ACHN (cell line): ENCODE measurements around the gene BRAT1.

Experiments used
- DNase-seq: peaks from one replicate; pipeline ENCODE4 v3.0.0-alpha.2; 2015
- in situ Hi-C: cut with HindIII; loops from 2 replicates; pipeline ENCODE4 v1.10.0; 2017; ENCODE audit warnings: low sequenced_read_pairs, low pct_ligation_motif_present, low pct_unique_long_range_greater_than_20kb

Gene BRAT1

DNA sequence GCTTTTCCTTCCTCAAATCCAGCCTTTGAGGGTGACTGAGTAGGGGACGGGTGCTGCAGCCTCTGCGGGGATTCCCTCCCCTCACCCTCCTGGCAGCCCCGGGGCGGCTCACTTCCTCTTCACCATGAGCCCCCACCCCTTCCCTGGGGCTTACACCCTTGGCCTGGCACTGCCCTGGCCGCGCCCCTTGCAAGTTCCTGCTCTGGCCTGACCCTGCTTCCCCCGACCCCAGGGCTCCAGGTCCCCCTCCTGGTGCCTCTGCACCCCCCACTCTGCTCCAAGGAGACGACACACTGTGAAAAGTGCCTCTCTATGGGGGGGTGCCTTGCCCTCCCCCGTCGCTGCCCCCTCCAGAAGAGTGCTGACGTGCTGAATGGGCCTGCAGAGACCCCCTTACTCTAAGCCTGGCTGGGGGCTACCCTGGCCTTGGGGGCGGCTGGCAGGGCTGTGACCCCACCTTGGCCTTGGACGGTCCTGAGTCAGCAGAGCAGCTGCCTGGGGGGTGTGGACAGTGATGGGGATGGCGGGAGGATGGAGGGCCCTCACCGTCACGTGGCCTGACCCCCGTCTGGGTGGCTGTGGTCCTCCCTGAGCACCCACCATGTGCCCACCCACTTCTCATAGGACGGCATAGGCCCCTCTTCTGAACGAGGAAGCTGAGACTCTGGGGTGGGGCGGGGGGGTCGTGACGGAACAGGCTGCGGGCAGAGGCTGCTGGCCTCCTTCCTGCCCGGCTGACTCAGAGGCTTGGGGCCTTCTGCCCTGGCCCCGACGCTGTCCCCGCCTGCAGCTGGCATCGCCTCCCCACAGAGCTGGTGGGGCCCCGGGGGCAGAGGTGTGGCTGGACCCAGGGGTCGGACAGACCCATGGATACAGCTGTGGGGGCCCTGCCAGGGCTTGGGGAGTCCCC is 25.9 kb downstream of the BRAT1 start:
- peak; percentile 78 for DNase-seq
- in situ Hi-C loops, result no loop called here

DNA sequence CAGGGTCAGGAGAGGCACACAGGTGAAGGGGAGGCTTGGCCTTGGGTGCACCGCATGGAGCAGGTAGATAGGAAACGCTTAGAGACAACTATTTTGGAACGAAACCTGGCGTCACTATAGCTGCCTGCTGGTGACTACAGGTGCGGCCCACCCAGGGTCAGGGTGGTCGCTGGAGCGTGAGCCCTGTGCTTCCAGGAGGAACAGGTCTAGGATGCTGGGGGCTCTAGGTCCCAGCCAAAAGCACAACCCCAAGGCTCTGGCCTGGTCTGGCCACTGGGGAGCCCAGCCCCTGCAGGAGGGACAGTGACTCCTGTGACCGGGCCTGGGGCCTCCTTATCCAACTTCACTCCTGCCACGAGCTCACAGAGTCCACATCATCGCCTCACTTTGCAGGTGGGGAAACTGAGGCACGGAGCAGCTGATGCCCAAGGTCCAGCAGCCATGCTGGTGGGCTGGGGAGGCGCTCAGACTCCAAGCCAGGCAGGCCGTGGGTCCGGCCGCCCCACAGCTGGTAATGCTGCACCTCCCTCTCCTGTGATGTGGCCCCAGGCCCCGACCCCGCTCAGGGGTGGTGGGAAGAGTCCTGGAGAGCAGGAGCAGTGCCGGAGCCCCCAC is 26.7 kb downstream of the BRAT1 start:
- DNase-seq, result no peak
- in situ Hi-C loops, result no loop called here

DNA sequence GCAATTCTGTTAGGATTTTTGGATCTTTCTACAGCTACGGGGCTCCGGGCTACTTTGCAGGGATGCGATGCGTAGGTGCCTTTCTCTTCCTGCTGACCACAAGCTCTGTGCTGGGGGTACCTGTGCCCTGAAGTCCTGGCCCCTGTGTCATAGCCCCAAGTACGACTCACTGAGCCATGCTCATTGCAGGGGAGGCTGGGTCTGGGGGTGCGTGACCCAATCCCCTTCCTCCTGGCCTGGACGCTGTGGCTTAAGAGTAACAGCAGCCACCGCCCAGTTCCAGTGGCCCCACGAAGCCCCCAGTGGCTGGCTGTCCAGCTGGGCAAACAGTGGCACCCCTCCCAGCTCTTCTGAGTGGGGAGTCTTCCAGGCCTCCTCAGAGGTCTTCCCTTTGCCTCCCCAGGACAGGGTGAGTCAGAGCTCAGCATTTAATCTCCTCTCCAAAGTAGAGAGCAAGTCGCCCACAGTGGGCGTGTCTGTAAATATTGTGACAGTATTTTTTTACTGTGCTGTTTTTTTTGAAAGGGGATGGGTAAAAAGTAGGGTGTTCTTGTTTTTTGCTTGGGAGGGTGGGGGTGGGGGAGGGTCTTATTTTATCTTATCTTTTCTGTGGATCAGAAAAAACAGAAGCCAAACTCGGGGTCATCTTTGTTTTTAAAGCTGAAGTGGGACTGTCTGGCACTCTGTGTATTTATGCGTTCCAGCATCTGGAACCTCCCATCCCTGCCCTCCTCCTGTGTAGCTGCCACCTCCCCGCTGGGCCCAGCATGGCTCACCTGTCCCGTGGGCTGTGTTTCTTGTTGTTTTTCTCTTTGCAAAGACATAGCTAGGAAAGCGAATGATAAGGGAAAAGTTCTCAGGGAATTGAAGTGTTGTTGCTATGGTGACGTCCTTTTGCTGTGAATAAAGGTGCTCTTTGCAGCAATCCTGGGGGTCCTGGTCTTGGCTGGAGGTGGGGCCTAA is 27.5 kb downstream of the BRAT1 start:
- in situ Hi-C loops, result no loop called here
- peak; percentile 79 for DNase-seq

DNA sequence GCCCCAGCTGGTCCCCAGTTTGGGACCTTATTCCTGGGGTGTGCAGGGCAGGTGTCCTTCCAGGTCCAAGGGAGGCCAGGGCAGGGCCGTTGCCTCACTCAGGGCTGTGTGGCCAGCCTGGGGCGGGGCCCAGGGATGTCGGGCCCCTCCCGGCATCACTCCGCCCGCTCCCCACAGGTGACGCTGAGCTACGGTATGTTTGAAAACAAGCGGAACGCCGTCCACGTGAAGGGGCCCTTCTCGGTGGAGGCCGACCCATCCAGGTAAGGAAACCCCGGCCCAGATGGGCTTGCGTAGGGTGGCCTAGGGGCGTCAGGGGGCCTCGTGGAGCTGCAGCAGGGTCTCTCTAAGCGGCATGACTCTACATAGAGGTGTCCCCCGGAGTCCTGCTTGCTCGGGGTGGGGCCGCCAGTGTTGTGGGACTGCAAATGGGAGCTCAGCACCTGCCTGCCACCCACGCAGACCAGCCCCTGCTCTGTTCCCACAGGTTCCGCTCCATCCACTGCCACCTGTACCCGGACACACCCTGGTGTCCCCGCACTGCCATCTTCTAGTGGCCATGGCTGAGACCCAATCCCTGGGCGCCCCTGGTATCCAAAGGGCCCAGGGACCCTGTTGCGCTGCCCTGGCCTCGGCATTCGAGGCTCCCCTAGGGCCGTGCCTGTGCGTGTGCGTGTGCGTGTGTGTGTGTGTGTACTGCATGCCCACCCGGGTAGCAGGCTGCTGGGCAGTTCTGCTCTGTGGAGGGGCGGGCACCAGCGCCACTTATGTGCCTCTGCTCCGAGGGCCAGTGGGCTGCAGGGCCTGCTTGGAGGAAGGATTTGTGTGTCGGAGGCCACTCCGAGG is 28.4 kb downstream of the BRAT1 start:
- DNase-seq, result no peak
- in situ Hi-C loops, result no loop called here

DNA sequence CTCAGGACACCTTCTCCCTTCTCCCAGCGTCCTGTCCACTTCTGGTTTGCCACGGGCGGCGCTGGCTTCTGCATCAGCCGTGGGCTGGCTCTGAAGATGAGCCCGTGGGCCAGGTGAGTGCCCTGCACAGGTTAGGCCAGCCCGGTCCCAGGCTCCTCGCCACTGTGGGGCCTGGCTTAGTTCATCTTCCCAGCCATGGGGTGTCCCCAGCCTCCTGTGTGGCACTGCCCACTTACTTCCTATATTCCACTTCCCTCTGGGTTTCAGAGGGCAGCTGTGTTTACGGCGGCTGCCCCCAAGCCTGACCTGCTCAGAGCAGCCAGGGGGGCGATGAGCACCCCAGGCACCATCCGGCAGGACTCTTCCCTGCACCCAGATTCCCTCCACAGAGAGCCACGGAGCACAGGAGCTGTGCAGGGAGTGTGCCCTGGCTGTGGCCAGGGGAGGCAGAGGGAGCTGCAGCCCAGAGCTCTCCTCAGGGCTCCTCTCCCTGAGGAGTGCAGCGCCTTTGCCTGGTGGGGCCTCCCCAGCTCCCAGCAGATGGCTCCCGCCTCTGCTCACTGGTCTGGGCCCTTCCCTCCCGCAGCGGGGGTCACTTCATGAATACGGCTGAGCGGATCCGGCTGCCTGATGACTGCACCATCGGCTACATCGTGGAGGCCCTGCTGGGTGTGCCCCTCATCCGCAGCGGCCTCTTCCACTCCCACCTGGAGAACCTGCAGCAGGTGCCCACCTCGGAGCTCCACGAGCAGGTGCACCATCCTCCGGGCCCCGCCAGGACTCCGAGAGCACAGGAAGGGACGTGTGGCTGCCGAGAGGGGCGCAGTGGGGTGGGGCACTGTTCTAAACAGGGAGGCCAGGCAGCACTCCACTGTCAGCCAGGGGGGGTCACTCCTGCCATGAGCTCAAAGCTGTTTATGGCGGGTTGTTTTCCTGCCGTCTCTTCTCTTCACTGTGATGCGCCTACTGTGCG is 29.4 kb downstream of the BRAT1 start:
- no peak for DNase-seq
- in situ Hi-C loops, result no loop called here

DNA sequence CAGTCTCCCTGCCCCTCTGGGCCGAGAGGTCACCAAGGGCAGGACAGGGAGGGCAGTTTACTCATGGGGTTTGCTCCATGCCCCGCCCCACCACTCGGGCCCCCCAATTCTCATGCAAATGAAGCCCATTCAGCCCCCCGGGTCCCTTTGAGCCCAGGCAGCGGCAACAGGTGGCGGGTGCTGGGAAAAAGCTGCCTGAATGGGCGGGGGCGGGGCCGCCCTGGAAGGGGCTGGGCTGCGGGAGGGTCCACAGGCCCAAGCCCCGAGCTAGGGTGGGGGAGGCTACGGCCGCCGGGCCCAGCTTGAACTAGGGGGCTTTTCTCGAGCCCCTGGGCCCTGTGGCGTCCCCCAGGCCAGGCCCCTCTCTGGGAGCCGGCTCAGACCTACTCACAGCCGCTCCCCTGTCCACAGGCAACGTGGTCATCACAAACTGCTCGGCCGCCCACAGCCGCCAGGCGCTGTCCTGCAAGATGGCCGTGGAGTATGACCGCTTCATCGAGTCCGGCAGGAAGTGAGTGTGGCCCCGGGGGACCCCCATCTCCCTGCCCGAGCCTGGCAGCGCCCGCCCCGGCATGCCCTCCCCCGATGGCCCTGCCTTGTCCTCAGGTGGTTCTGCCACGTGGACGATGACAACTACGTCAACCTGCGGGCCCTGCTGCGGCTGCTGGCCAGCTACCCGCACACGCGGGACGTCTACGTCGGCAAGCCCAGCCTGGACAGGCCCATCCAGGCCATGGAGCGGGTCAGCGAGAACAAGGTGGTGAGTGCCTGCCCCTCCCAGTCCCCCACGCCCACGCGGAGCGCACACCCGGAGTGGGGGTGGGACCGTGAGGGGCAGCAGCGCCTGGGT is 30.3 kb downstream of the BRAT1 start:
- no peak for DNase-seq
- in situ Hi-C loops, result no loop called here

DNA sequence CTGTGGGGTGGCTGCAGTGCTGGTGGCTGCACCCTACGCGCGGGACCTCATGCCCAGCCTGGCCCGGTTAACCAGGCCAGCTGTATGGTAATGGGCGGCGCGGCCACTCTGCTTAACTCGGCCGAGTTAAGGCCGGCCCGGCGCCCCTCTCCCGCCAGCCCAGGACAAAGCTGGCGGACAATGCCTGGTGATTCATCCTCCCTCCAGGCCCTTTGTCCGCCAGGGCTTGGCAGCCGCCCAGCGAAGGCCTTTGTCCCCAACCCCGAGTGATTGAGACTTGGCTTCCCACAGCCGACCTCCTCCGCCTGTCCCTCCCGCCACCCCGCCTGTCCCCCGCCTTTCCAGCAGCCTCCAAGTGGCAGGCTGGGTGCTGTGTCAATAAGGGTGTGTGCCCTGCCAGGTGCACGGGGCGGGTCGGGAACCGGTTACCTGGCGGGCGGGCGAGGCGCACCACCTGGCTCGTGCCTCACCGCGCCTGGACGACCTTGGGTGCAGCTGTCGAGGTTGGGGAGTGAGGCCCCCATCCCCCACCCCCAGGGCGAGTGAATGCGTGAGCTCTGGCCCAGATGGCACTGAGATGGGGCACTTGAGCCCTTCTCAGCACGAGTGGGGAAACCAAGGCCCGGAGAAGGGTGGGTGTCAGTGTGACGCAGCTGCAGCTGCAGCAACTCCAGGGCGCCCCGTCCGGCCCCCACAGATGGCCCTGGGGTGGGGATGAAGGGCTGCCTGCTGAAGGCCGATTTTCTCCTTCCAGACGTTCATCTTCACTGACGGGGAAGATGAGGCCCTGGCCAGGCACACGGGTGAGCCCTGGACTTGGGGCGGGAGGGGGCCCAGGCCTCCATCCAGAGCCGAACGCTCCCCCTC is 31.1 kb downstream of the BRAT1 start:
- DNase-seq, result peak; percentile 64
- in situ Hi-C loops, result no loop called here

DNA sequence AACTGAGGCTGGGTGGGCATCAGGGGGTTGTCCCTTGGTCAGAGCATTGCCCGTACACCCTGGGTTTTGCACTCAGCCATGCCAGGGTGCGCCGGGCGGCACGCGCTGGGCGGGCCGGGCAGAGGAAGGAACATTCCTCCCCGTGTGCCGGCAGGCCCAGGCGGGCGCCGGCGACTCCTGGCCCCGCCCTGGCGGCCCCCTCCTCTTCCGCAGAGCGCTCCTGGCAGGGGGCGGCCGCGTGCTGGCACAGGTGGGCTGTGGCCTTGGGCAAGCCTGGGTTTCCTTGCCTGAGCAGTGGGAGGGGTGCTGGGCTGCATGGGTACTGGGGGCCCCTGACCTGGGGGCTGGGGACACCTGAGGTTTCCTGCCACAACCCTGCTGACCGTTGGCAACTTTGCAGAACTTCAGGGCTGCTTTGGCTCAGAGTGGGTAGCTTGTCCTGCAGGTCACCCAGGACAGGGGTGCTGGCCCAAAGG is 31.8 kb downstream of the BRAT1 start:
- peak; percentile 28 for DNase-seq
- in situ Hi-C loops, result no loop called here

DNA sequence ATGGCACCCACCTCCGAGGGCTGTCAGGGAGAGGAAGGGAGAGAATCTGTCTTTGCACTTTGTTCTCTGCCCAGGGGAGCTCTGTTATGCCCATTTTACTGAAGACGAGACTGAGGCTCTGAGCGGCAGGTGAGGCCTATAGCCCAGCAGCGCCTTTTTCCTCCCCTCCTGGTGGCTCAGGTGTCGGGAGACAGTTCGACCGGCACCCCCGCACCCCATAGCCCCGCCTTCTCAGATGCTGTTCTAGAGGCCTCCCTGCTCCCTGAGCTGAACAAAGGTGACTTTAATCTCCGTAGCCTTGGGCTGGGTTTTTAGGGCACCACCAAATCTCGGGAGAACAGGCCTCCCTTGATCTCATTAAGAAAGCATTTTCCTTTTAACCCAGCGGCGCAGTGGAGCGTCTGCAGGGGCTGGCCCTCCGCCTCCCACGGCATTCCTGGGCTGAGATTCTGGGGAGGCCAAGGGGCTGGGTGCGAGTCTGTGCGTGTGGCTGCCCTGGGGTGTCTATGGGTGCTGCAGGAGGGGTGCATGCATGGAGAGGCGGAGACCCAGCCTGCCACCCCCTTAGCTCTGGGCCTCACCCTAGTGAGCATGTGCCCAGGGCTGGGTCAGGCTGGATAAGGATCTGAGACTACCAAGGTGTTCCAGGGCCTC is 32.4 kb downstream of the BRAT1 start:
- peak; percentile 83 for DNase-seq
- in situ Hi-C loops, result no loop called here

DNA sequence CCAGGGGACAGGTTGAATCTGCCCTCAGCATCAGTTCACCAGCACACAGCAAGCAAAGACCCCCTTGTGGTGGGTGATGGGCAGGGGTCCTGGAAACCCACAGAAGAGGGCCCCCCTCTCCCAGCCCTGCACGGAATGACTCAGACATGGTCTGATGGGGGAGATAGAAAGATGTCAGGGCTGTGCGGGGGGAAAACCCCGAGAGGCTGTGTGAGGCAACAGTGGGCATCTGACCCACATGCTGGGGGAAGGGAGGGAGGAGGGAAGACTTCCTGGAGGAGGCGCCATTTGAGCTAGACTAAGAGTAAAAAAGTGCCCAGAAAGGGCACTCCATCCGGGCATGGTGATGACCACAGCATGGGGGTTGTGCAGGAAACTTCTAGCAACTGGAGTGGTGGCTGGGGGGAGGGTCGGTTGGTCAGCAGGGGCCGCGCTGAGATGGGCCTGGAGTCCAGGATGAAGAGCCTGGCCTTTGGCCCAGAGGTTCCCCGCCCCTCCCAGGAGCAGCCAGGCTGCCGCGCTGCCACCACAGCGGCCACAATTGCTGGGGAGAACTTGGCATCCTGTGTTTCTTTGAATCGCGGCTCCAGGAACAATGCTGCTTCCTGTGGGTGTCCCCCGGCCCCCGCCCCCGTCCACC is 33.3 kb downstream of the BRAT1 start:
- peak; percentile 76 for DNase-seq
- in situ Hi-C loops, result no loop called here

DNA sequence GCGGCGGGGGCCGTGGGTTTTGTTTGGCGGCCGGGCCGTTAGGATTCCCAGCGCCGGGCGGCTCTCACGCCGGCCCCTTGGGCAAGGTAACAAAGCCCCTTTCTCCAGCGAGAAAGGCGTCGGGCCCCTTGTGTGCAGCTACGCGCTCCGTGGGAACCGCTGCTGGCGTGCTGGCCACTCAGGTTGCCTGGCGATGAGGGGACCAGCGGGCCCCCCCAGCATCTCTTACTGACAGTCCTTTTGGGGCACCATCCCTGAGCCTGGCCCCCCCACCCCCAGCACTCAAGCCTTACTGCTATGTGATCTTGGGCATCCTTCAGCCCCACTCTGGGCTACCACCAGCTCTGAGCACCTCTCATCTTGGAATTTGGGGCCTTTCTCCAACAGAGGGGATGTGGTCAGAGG is 34.0 kb downstream of the BRAT1 start:
- in situ Hi-C loops, result no loop called here
- peak; percentile 30 for DNase-seq

DNA sequence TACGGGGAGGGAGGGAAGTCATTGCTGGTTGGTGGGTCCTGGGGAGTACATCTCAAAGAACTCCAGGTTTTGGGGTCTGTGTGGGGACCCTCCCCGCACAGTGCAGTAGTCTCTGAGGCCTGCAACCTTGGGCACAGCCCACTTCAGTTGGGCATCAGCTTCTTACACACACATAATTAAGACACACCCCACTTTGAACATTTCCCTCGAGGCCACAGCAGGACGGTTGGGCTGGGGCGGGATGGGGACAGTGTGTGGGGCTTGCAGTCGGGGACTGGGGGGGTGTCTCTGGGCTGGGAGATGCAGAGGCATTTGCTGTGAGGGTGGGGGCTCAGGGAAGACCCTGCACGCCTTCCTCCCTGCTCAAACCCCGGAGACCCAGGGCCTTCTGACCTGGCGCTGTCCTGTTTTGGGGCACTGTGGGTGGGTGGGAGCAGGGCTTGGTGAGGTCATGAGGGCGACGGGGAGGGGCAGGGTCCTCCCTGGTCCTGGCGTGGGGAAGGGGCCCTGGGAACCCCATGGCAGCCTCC is 34.5 kb downstream of the BRAT1 start:
- peak; percentile 35 for DNase-seq
- in situ Hi-C loops, result no loop called here

DNA sequence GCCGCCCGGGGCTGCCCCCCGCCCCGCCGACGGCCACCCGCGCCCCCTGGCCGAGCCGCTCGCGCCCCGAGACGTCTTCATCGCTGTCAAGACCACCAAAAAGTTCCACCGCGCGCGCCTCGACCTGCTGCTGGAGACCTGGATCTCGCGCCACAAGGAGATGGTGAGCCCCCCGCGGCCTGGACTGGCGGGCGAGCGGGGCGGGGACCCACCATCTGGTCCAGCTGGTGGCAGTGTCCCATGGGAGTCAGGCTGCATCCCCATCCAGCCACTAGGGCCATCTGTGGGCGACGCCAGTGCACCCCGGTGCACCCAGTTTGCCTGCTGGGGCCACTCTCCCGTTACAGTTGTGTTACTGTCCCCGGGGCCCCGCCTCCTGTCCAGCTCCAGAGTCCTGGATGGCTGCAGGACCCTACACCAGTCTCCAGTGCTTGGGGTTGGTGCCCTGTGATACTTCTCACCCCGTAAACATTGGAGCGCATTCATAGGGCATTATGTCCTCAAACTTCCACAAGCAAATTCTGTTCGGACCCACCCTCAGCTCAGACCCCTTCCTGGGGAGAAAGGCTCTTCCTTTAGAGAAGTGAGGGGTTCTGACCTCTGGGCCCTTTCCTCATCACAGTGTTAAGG is 35.1 kb downstream of the BRAT1 start:
- in situ Hi-C loops, result no loop called here

More for the DNA sequence above, 35.1 kb downstream of the BRAT1 start:
- DNase-seq, result peak; percentile 55
